ENCODE data around the gene MYRF.

The MYRF gene

DNA sequence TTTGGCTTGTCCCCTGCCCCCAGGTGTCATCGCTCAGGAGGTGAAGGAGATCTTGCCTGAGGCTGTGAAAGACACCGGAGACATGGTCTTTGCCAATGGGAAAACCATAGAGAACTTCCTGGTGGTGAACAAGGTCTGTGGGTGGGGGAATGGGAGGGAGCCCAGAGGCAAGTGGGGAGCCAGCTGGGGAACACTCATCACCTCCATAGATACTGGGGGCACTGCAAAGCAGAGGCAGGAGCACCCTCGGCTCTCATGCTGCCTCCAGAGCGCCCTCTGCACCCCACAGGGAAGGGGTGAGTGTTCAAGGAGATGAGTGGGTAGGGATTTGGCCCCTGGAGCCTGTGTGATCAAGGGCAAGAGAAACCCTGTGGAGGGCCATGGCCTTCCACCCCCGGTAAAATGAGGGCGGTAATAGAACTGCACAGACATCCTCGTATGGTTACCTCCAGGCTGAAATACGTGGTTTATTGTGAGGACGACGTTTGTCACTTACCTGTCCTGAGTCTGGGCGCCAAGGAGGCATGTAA, 26.0 kb downstream of the MYRF start:
- no peak for FAIRE-seq

DNA sequence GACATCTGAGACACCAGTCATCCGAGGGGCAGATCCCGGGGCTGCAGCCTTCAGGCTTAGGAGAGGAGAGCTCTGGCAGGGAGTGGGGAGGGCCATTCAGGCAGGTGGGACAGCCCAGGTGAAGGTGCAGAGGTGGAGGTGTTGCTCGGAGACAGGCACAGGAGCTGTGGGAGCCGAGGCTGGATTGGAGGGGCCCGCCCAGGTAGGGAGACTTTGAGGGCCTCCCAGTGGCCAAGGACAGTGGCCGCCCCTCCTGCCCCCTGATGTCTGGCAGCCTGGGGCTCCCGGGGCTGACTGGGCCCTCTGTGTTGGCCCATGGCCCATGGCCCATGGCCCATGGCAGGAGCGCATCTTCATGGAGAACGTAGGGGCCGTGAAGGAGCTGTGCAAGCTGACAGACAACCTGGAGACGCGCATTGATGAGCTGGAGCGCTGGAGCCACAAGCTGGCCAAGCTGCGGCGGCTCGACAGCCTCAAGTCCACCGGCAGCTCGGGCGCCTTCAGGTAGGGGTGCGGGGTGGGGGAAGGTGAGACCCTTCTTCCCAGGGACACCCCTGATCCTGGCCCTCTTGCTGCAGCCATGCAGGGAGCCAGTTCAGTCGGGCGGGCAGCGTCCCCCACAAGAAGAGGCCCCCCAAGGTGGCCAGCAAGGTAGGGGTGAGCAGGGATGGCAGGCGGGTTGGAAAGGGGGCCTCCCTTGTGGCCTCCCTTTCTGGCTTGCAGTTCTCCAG, 26.6 kb downstream of the MYRF start:
- FAIRE-seq = no peak

DNA sequence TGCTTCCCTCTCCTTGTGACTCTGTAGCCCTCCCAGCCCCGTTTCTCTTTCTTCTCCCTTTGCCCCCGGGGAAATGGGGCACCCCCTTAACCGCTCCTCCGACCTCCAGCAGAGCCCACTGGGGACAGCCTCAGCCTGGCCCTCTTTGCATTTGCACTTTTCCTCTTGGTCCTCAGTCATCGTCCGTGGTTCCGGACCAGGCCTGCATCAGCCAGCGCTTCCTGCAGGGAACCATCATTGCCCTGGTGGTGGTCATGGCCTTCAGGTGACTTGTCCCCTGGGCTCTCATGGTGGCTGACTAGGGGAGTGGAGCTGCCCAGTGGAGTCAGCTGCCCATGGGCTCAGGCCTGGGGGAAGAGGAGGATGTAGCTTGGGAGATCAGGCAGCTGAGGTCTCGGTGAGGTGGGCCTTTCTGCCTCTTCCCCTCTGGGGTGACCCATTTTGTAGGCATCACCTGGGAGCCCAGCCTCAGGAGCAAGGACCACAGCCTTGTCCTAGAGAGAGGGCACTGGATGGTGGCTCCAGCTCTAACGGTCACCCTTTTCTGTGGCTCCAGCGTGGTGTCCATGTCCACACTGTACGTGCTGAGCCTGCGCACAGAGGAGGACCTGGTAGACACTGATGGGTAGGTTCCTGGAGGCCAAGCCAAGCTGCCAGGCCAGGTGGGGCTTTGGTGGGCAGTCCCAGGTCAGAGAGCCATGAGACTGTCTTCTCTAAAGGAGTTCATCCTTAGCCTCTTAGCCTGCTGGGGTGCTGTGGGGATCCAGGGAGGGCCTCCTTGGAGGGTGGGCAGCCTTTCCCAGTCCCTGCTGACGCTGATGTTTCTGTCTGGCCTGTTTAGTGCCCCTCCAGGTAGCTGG, 27.5 kb downstream of the MYRF start:
- no peak for FAIRE-seq

DNA sequence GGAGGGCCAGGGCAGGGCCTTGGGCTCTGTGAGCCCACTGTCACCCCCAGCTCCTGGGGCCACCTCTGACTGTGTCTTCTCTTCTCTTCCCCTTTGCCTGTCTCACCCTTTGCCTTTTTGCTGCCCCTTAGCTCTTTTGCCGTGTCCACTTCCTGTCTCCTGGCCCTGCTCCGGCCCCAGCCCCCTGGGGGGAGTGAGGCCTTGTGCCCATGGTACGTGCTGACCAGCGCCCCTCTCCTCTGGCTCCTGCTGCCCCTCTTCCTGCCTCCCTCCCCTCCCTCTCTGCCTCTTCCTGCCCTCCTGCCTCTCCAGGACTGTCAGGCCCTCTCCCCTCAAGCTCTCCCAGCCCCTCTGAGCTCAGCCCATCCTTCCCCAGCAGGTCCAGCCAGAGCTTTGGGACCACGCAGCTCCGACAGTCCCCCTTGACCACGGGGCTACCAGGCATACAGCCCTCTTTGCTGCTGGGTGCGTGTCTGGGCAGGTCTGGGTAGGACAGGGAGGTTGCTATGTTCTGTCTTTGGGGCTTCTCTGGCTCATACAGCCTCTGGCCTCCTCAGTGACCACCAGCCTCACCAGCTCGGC, 28.2 kb downstream of the MYRF start:
- FAIRE-seq = no peak

DNA sequence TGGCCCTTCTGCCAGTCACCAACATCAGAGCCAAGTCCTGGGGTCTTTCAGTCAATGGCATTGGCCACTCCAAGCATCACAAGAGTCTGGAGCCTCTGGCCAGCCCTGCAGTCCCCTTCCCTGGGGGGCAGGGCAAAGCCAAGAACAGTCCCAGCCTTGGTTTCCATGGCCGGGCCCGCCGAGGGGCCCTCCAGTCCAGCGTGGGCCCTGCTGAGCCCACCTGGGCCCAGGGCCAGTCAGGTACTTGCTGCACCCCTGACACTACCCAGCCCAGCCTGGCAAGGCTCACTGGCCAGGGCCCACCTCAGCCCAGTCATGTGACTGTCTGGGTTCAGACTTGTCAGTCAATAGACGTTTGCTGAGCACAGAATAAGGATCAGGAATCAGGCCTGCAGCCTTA, 29.1 kb downstream of the MYRF start:
- FAIRE-seq = no peak

DNA sequence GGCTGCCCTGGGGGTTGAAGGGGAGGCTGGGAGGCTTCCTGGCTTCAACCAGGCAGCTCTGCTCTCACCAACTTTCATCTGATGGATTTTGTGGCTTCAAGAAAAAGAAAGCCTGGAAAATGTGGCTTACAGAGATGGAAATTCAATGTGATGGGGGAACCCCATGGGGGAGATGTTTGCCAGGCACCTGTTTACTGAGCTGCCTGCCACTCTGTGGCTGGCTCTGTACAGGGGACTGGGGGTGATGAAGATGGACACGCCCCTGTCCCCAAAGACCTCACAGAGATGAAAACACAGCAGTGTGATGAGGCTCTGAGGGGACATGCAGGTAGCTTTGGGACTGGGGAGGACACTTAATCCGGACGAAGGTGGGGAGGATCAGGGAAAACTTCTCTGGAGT, 29.9 kb downstream of the MYRF start:
- no peak for FAIRE-seq

DNA sequence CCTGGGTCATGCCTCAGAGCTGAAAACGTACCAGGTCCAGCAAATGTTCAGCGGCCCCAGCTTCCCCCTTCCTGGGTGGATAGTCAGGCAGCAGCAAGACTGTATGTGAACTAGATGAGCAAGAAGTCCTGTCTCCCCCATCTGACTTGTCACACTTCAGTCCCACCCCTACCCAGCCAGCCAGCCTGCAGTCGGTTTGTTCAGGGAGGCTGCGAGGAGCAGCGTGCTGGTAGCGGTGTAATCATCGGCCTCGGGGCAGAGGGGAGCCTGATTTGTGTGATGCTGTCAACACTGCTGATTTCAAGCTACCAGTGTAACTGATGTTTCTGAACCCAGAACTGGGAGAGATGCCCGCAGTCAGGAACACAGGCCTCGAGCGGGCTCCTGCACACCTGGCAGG, 30.4 kb downstream of the MYRF start:
- FAIRE-seq = no peak

DNA sequence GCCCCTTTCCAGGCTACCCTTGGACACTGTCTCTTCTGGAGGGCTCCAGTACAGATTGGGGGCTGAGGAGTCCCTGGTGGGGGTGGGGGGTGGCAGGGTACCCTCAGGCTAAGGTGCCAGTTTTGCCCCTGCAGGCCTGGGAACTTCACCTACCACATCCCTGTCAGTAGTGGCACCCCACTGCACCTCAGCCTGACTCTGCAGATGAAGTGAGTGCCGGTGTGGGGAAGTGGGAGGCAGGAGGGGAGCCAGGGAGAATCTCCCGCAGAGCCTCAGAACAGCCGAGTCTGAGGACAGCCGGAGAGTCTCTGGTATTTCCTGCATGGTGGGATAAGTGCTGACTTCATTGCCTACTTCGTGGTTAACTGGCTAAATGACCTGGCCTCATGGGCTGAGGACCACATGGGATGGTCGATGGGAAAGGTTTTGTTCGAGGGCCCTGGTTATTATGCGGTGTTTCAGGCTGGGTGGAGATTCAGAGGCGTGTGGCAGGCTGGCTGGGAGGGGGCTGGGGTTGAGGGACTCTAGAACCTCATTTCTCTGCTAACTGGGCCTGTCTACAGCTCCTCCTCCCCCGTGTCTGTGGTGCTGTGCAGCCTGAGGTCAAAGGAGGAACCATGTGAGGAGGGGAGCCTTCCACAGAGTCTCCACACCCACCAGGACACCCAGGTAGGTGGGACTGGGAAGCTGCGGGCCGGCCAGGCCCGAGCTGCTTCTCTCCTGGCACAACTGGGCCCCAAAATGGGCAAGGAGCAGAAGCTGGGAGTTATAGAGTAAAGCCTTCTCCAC, 31.5 kb downstream of the MYRF start:
- FAIRE-seq = no peak

DNA sequence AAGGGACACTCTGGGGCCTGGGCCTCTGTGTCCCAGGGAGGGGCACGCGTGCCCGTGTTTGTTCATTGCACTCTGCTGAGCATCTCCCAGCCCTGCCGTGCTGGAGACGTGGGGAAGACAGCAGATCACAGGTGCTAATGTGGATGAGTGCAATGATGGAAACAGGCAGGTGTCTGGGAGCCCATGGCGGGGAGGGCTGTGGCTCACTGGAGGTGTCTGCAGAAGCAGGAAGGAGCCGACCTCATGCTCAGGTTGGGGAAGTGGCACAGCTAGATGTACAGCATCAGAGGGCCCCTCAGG, 32.0 kb downstream of the MYRF start:
- no peak for FAIRE-seq

DNA sequence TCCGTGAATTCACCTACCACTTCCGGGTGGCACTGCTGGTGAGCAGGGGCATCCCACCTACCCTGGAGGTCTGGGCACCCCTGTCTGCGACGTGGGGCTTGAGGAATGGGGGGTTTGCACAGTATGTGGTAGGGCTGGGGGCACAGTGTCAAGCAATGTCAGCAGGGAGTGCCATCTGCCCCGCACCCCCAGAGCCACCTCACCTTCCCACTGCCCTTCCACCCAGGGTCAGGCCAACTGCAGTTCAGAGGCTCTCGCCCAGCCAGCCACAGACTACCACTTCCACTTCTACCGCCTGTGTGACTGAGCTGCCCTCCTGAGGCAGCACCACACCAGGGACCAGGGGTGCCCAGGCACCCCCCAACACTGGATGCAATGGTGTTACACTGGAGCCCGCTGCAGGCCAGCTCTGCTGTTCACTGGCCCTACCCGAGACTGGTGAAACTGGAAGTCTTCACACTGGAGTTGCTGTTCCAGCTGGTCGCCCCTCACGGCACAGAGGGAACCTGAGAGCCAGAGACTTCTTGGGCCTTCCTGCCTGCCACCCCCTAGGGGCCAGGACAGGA, 33.5 kb downstream of the MYRF start:
- FAIRE-seq = no peak

DNA sequence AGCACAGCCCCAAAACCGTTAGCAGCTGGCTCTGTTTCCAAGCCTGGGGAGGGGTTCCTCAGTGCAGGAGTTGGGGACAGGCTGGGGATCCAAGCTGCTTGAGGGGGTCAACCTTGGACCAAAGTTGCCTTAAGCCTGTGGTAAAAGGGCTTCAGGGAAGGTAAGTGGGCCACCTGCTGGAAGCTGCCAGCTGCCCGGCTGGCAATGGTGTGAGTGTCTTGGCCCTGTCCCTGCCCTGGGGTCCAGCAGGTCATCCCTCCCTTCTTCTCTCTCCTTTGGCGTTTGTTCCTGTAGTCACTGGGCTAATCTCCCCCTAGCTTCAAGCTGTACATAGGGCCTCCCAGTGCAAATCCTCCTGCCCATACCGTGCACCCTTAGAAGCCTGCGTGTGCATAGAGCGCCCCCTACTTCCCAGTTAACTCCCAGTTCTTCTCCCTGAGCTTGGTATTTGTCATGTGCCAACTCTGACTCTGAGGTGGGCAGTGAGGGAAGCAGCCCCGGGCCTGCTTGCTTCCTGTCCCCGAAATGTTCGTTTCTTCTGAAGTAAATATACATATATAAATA, 35.6 kb downstream of the MYRF start:
- no peak for FAIRE-seq

DNA sequence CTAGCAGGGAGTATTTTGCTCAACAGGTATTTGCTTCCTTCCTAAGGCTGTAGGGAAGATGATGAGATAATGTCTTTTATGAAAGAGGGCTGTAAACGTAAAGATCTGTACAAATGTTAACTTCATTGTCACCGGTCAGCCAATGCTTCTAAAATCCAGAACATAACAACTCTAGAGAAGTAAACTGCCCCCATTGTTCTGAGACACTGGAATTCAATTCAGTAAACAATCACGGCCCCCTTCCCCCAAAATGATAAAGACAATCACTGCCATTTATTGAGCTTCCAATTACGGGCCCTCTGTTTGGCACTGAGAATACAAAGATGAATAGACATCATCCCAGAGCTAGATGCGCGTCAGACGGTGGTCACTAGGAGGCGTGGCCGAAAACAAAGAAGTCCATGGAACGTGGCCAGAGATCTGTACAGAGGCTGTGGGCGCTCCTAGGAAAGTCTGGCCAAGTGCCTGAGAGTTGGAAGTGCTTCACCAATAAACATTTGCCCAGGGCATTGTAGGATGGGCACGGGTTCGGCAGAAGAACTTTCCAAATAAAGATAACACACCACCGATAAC, 39.4 kb downstream of the MYRF start:
- no peak for FAIRE-seq

DNA sequence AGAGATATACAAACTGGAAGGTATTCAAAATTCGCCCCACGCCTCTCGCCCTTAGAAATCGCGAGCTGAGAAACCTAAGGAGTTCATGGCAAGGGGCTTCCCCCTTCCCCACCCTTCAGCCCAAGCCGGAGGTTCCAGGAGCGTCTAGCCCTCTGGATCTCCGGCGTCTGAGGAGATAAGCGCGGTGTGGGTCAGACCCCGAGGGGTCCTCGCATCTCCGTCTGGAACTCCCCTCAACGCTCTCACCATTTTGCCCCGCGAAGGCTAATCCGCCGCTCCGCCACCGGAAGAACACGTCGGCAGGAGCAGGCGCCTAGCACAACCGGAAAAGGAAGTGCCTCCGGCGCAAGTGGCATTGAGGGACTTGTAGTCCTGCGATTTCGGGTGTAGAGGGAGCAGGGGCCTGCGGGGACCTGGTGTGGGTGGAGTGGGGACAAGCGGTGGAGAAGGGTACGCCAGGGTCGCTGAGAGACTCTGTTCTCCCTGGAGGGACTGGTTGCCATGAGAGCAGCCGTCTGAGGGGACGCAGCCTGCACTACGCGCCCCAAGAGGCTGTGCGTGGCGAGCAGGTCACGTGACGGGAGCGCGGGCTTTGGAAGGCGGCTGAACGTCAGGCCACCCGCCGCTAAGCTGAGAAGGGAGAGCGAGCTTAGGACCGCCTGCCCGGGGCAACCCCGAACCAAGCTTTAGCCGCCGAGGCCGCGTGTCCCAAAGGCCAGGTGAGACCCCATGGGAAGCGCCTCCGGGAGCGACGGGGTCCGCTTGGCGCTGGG, 40.1 kb downstream of the MYRF start, which contains the start of the genes FEN1 and TMEM258:
Gene FEN1 (plus strand): TSS at position 602 of the 773 bp plus-strand sequence. CDS start 2,451 bp downstream, outside the sequence.
Gene TMEM258 (minus strand): TSS at position 290 of the 773 bp plus-strand sequence. CDS start 41 bp downstream, at position 249.
- FAIRE-seq = no peak

DNA sequence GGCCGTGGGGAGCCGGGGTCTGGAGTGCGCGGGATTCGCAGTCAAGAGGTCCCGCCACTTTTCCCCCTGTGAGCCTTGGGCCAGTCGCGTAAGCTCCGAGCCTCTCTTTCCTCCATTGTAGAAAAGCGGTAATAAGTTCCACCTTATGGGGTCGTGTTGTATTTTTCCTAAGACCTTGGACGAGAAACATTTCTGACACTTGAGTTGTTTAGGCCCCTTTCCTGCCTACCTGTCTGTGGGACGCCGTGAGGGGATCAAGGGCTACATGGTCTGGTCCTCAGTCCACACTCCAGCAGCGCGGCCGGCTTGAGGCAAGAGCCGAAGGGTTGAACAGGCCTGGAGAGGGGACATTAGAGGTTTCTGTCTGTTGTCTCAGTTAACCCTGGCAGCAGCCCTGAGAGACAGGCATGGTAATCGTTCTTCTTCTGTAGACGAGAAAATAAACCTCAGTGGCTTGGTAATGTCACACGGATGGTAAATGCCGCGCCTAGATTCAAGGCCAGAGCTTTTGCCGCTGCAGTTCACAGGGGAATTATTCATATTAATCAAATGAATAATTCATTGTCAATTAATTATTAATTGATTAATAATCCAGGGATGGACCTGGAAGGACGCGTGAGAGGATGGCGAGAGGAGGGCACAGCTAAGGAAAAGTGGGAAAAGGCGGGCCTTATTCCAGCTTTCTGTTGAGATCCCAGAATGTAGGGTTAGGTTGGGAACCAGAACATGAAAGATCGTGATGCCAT, 40.8 kb downstream of the MYRF start:
- no peak for FAIRE-seq

DNA sequence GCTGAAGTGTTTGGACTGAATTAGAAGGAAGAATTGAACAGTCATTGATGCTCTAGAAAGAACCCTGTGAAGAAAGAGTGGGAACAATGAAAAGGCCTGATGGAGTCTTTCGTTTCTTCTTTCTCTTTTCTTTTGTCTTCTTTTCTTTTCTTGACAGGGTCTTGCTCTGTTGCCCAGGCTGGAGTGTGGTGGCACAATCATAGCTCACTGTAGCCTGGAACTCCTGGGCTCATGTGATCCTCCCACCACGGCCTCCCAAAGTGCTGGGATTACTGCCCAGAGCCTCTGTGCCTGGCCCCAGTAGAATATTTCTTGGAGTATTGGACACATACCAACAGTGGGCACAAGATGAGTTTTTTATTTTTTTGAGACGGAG, 41.4 kb downstream of the MYRF start:
- FAIRE-seq = no peak

DNA sequence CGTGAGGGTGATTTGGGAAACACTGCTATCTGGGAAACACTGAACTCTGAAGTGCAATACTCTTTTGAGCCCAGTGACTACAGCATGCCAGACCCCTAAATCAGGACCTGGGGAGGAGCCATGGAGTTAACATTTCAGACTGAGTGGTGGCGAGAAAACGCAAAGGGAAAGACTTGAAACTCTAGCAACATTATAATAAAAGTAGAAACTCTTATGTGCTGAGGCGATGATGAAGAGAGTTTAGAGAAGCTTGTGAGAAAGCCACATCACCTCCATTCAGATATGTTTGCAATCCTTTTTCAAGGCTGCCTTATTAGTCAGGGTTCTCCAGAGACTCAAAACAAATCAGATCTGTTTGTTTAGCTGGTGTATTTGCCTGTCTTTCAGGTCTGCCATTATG, 42.1 kb downstream of the MYRF start:
- FAIRE-seq = no peak

DNA sequence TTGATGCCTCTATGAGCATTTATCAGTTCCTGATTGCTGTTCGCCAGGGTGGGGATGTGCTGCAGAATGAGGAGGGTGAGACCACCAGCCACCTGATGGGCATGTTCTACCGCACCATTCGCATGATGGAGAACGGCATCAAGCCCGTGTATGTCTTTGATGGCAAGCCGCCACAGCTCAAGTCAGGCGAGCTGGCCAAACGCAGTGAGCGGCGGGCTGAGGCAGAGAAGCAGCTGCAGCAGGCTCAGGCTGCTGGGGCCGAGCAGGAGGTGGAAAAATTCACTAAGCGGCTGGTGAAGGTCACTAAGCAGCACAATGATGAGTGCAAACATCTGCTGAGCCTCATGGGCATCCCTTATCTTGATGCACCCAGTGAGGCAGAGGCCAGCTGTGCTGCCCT, 43.0 kb downstream of the MYRF start:
- no peak for FAIRE-seq

DNA sequence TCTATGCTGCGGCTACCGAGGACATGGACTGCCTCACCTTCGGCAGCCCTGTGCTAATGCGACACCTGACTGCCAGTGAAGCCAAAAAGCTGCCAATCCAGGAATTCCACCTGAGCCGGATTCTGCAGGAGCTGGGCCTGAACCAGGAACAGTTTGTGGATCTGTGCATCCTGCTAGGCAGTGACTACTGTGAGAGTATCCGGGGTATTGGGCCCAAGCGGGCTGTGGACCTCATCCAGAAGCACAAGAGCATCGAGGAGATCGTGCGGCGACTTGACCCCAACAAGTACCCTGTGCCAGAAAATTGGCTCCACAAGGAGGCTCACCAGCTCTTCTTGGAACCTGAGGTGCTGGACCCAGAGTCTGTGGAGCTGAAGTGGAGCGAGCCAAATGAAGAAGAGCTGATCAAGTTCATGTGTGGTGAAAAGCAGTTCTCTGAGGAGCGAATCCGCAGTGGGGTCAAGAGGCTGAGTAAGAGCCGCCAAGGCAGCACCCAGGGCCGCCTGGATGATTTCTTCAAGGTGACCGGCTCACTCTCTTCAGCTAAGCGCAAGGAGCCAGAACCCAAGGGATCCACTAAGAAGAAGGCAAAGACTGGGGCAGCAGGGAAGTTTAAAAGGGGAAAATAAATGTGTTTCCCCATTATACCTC, 43.6 kb downstream of the MYRF start:
- no peak for FAIRE-seq

DNA sequence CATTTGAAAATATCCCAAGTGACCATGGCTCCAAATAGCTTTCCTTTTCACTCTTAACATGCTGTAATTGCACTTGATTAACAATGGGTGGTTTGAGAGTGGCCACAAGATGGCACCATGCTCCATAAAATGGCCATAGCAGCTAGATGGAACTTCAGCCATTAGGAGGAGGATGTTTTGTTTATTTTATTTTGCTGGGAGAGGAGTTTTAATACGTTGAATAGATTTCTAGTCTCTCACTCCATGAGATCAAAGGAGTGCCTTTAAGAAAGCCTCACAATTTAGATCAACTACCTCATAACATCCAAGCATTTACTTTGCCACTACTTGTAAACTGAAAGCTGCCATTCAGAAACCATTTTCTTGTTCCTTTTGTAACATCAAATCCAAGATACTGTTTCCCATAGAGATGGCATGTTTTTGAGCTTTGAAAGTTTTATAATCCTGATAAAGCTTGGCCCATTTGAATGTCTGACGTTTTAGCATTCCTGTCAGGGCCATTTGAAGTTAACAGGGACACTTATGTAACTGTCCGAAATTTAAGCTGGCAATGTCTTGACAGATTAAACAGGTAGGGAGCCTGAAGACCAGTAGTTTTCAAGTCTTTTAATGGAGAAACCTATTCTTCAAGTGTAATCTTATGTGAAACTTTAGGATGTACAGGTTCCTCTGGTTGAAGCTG, 45.0 kb downstream of the MYRF start:
- FAIRE-seq = peak; percentile 36
